Measurements from ENCODE around the gene SH2B3. TPM values are rescaled to one million over a fixed set of nuclear protein-coding genes. Genes with fewer than 3 reads are reported as not detected.

SH2B3 gene
- total RNA-seq, 1 donor from 2014 or later, result 2.8 TPM

GRCh38 chr12:111417784-111418593 is 12.3 kb downstream of the SH2B3 start:
- H3F3A ChIP-seq (ENCODE audit: low read depth), result no peaks in the 10 kb centered on the region
- no peak for DNase-seq (ENCODE audit: low spot score)
- Mint-ChIP-seq H3K4me3 (no peak overlapping the region), H3K27ac (no peak overlapping the region), H3K4me1 (peaks cover 13% of the 10 kb centered on the region), H3K36me3 (no peaks in the 10 kb centered on the region), H3K27me3 (ENCODE audit: insufficient read depth, low read depth) (peaks cover 8% of the 10 kb centered on the region), H3K9me3 (no peaks in the 10 kb centered on the region)
- H4K20me1 ChIP-seq (ENCODE audit: low read depth), result no peaks in the 10 kb centered on the region
- no peak overlapping the region for H3K4me2 ChIP-seq
- H3K4me3 ChIP-seq, result no peak overlapping the region
- H3K36me3 ChIP-seq, result no peaks in the 10 kb centered on the region
- peaks cover 6% of the 10 kb centered on the region for H3K79me2 ChIP-seq (ENCODE audit: low read depth)
- no peak overlapping the region for H2AFZ ChIP-seq (replicated peaks)
- H3K9ac ChIP-seq, result no peak overlapping the region
- no peaks in the 10 kb centered on the region for H3K27me3 ChIP-seq
- no peaks in the 10 kb centered on the region for H3K4me1 ChIP-seq
- TF ChIP-seq EZH2phosphoT487 (IDR thresholded peaks at IDR 0.05) (no peak), CTCF (IDR thresholded peaks at IDR 0.05) (no peak), EZH2 (IDR thresholded peaks at IDR 0.05) (no peak)
- H3K9me3 ChIP-seq (ENCODE audit: low read depth), result no peaks in the 10 kb centered on the region
- no peak overlapping the region for H3K27ac ChIP-seq

- Histone ChIP-seq H3F3A (ENCODE audit: low read depth) (no peaks in the 10 kb centered on the region), H3K9ac (no peak overlapping the region), H2AFZ (replicated peaks) (no peak overlapping the region), H3K27me3 (no peaks in the 10 kb centered on the region), H3K36me3 (no peaks in the 10 kb centered on the region), H3K4me2 (no peak overlapping the region), H3K27ac (no peak overlapping the region), H3K4me1 (no peaks in the 10 kb centered on the region), H3K4me3 (no peak overlapping the region), H3K79me2 (ENCODE audit: low read depth) (peaks cover 6% of the 10 kb centered on the region), H4K20me1 (ENCODE audit: low read depth) (no peaks in the 10 kb centered on the region), H3K9me3 (ENCODE audit: low read depth) (no peaks in the 10 kb centered on the region)
- H3K27me3 Mint-ChIP-seq (ENCODE audit: insufficient read depth, low read depth), result peaks cover 8% of the 10 kb centered on the region
- H3K27ac Mint-ChIP-seq, result no peak overlapping the region
- H3K9me3 Mint-ChIP-seq, result no peaks in the 10 kb centered on the region
- H3K36me3 Mint-ChIP-seq, result no peaks in the 10 kb centered on the region
- no peak overlapping the region for H3K4me3 Mint-ChIP-seq
- H3K4me1 Mint-ChIP-seq, result peaks cover 8% of the 10 kb centered on the region
- no peak for DNase-seq (ENCODE audit: low spot score)
- TF ChIP-seq CTCF (IDR thresholded peaks at IDR 0.05) (no peak), EZH2phosphoT487 (IDR thresholded peaks at IDR 0.05) (no peak), EZH2 (IDR thresholded peaks at IDR 0.05) (no peak)
Measured at GRCh38 chr12:111418594-111418880, 12.8 kb downstream of the SH2B3 start.

DNA sequence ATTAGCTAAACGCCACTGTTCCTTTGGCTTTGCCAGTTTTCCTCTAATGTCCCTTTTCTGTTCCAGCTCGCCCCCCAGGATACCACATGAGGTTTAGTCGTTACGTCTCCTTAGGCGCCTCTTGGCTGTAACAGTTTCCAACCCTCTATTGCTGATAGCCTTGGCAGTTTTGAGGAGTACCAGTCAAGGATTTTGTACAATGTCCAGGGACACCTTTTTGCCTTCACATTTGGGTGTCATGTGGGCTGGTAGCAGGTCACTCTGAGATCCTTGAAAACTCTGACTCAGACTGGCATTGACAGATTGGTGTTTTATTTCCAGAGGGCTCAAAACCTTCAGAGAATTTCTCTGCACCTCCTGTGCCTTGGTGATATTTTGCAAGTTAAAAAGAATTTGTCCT is 14.1 kb downstream of the SH2B3 start:
- H3K79me2 ChIP-seq (ENCODE audit: low read depth), result peaks cover 2% of the 10 kb centered on the region
- no peaks in the 10 kb centered on the region for H3K36me3 ChIP-seq
- no peaks in the 10 kb centered on the region for H3F3A ChIP-seq (ENCODE audit: low read depth)
- peaks cover 7% of the 10 kb centered on the region for H4K20me1 ChIP-seq (ENCODE audit: low read depth)
- H3K4me1 Mint-ChIP-seq, result peaks cover 9% of the 10 kb centered on the region
- H3K27ac Mint-ChIP-seq, result no peak overlapping the region
- H3K27me3 Mint-ChIP-seq (ENCODE audit: insufficient read depth, low read depth), result peaks cover 8% of the 10 kb centered on the region
- DNase-seq (ENCODE audit: low spot score), result no peak
- no peak overlapping the region for H3K9ac ChIP-seq
- no peak overlapping the region for H3K4me2 ChIP-seq
- H3K27ac ChIP-seq, result no peak overlapping the region
- no peaks in the 10 kb centered on the region for H3K27me3 ChIP-seq
- no peak for TF ChIP-seq EZH2 (IDR thresholded peaks at IDR 0.05)
- TF ChIP-seq EZH2phosphoT487 (IDR thresholded peaks at IDR 0.05), result no peak
- no peak for TF ChIP-seq CTCF (IDR thresholded peaks at IDR 0.05)
- H2AFZ ChIP-seq (replicated peaks), result no peak overlapping the region
- no peak overlapping the region for H3K4me3 Mint-ChIP-seq
- H3K4me1 ChIP-seq, result peaks cover 6% of the 10 kb centered on the region
- no peaks in the 10 kb centered on the region for H3K9me3 ChIP-seq (ENCODE audit: low read depth)
- no peaks in the 10 kb centered on the region for H3K9me3 Mint-ChIP-seq
- no peak overlapping the region for H3K4me3 ChIP-seq
- no peaks in the 10 kb centered on the region for H3K36me3 Mint-ChIP-seq
